Uterus (tissue), 4 donors: ENCODE results near the gene ZNF385C. TPM values are rescaled to one million over a fixed set of nuclear protein-coding genes. Genes with fewer than 3 reads are reported as not detected.

Experiments used
- DNase-seq, 2 donors: peaks; one replicate each; pipeline ENCODE4 v3.0.0-alpha.2; 2019 to 2020
- H3K27ac ChIP-seq, 2 donors: fragments of 200-600 bp; sonication (generic); 1 replicate in 1 of 2; 2 replicates in 1 of 2; pipeline ENCODE4 v1.5.1; 2016 to 2018
- H3K27me3 ChIP-seq, 2 donors: fragments of 200-600 bp; sonication (generic); one replicate each; pipeline ENCODE4 v1.5.1; 2018 to 2019; ENCODE audit warnings: control low read depth in 1 of 2
- H3K36me3 ChIP-seq, 2 donors: fragments of 200-600 bp; sonication (generic); one replicate each; pipeline ENCODE4 v1.5.1; 2019; ENCODE audit warnings: control low read depth in 1 of 2
- H3K4me1 ChIP-seq, 2 donors: fragments of 200-600 bp; sonication (generic); one replicate each; pipeline ENCODE4 v1.5.1; 2018 to 2019; ENCODE audit warnings: control low read depth in 1 of 2
- H3K4me3 ChIP-seq, 2 donors: fragments of 200-600 bp; sonication (generic); 1 replicate in 1 of 2; 2 replicates in 1 of 2; pipeline ENCODE4 v1.5.1; 2018 to 2019; ENCODE audit warnings: mild to moderate bottlenecking in 1 of 2
- H3K9me3 ChIP-seq, 2 donors: fragments of 200-600 bp; sonication (generic); one replicate each; pipeline ENCODE4 v1.5.1; 2019; ENCODE audit warnings: control low read depth in 1 of 2
- POLR2A ChIP-seq, 2 donors: fragments of 450-650 bp; IDR thresholded peaks; one replicate each; pipeline ENCODE4 v1.6.1; 2016; ENCODE audit warnings: antibody characterized with exemption in 2 of 2, mild to moderate bottlenecking in 1 of 2, moderate library complexity in 1 of 2
- intact Hi-C: fragments of 100-400 bp; cut with DNase I; formaldehyde crosslinking; loops from one replicate; pipeline ENCODE4 v1.15.1; 2023; ENCODE audit warnings: low total_unique reads
- total RNA-seq, 4 donors: library from RNA; depleted of rRNA in 3 of 4; stranded (reverse); fragments of >200 nt in 3 of 4; gene quantifications; one replicate each; pipeline versions ENCODE4 v1.1.0 to v1.2.4, GENCODE V29; 2014 to 2023
- TF ChIP-seq, protein P1 (sequence below), 4 experiments: fragments of 200-600 bp in 2 of 4; fragments of 450-650 bp in 2 of 4; sonication (generic) in 2 of 4; IDR thresholded peaks; one replicate each; pipeline ENCODE4 v1.5.1; 2016 to 2019; ENCODE audit warnings: antibody characterized with exemption in 4 of 4, mild to moderate bottlenecking in 2 of 4, moderate library complexity in 1 of 4
- donor health status: DM: yes; HTN: yes; CAD: no.

The ZNF385C gene
- total RNA-seq, 4 donors from 2014 or later: 0.48 to 1.0 TPM; not detected in 2

DNA sequence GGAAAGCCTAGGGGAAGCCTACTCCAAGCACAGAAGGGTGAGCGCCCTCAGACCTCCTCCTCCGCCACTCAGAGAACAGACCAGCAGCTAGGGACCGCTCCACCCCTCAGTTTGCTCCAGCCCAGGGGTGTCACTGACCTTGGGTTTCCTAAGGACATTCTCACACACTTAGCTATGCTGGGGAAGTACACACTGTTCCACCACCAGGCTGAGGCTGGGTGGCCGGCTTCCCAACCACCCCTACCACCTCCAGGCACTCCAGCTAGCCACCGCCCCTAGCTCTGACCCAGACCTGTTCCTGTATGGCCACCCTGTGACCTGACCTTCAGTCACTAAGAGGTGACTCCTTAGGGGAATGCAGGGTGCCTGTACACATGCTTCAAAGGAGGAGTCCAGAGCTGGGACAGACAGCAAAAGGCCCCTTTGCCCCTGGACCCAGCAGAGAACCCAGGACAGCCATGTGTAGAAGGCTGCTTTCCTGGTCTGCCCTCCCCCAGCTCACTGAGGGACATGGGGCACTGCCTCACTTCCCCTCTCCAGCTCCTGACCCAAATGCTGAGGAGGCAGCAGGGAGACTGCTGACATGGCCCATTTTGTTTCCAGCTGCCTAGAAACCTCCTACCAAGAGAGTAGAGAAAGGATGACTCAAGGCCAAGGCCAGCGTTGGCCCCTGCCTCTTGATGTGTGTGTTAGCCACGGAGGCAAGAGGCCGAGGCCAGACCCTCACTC is 31.0 kb upstream of the ZNF385C start:
- no peak overlapping the region for H3K4me3 ChIP-seq
- intact Hi-C loops: no loop called here
- no peaks in the 10 kb centered on the region for H3K9me3 ChIP-seq
- DNase-seq: peak in 1 of 2 donors; percentile 62
- H3K27ac ChIP-seq: peak overlapping the region; percentile 28 to 69
- H3K4me1 ChIP-seq: no peaks in the 10 kb centered on the region
- H3K27me3 ChIP-seq: no peaks in the 10 kb centered on the region
- TF ChIP-seq POLR2A (IDR thresholded peaks at IDR 0.05): no peak
- TF ChIP-seq, protein P1, sequence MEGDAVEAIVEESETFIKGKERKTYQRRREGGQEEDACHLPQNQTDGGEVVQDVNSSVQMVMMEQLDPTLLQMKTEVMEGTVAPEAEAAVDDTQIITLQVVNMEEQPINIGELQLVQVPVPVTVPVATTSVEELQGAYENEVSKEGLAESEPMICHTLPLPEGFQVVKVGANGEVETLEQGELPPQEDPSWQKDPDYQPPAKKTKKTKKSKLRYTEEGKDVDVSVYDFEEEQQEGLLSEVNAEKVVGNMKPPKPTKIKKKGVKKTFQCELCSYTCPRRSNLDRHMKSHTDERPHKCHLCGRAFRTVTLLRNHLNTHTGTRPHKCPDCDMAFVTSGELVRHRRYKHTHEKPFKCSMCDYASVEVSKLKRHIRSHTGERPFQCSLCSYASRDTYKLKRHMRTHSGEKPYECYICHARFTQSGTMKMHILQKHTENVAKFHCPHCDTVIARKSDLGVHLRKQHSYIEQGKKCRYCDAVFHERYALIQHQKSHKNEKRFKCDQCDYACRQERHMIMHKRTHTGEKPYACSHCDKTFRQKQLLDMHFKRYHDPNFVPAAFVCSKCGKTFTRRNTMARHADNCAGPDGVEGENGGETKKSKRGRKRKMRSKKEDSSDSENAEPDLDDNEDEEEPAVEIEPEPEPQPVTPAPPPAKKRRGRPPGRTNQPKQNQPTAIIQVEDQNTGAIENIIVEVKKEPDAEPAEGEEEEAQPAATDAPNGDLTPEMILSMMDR (IDR thresholded peaks at IDR 0.05): peak in 1 of 4 experiments; percentile 23
- H3K36me3 ChIP-seq: no peaks in the 10 kb centered on the region

DNA sequence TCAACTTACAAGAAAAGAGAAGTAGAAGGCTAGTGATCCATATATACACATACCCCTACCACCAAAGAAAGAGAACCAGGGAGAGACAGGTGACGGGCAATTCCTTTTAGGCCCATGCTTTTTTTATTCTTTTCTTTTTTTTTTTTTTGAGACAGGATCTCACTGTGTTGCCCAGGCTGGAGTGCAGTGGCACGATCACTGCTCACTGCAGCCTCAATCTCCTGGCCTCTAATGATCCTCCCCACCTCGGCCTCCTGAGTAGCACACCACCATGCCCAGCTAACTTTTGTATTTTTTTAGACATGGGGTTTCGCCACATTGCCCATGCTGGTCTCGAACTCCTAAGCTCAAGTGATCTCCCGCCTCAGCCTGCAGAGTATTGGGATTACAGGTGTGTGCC is 29.1 kb upstream of the ZNF385C start:
- no peak for TF ChIP-seq POLR2A (IDR thresholded peaks at IDR 0.05)
- TF ChIP-seq, protein P1 (IDR thresholded peaks at IDR 0.05): no peak
- Histone ChIP-seq H3K4me1 (peaks cover 0 to 1% of the 10 kb centered on the region in 2 donors), H3K9me3 (no peaks in the 10 kb centered on the region), H3K27ac (no peak overlapping the region), H3K4me3 (no peak overlapping the region), H3K36me3 (no peaks in the 10 kb centered on the region), H3K27me3 (no peaks in the 10 kb centered on the region)
- DNase-seq: no peak
- intact Hi-C loops: no loop called here

DNA sequence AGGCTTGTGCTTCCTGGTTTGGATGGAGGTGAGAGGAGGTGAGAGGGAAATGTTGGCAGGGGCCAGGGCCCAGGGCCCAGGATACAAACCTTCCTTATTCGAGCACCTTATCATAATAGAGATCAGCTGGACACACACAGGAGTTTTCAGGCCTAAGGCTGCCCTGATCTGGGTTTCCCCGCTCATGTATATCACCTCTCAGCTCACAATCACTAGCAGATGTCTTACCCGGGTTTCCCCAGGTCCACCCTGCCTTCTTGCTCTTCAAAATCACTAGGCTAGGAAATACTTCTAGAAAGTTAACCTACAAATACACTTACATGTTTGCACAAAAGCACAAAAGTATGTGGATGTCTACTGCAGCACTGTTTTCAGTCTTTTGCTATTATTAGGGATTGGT is 28.6 kb upstream of the ZNF385C start:
- Histone ChIP-seq H3K9me3 (no peaks in the 10 kb centered on the region), H3K4me3 (no peak overlapping the region), H3K4me1 (peaks cover 0 to 7% of the 10 kb centered on the region in 2 donors), H3K27ac (no peak overlapping the region), H3K27me3 (no peaks in the 10 kb centered on the region), H3K36me3 (no peaks in the 10 kb centered on the region)
- DNase-seq: no peak
- intact Hi-C loops: no loop called here
- TF ChIP-seq, protein P1 (IDR thresholded peaks at IDR 0.05): no peak
- no peak for TF ChIP-seq POLR2A (IDR thresholded peaks at IDR 0.05)

DNA sequence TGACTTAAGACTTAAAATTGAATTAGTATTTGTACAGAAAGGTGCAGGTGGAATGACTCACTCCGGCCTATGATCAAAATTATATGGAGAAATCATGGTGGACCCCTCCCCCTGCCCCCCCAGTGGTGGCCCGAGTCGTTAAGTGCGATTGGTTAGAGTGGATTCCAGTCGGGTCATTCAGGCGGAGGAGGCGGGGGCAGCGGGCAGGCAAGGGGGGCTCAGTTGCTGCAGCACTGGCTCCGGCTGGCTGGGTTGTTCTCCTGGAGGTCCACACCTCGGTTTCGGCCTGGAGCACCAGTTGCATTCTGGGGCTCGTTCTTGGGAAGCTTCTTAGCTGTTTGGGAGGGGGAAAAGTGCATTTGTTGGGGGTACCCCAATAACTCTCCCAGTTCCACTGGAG is 27.3 kb upstream of the ZNF385C start:
- Histone ChIP-seq H3K36me3 (no peaks in the 10 kb centered on the region), H3K4me1 (peaks cover 0 to 9% of the 10 kb centered on the region in 2 donors), H3K27ac (no peak overlapping the region), H3K4me3 (no peak overlapping the region), H3K27me3 (no peaks in the 10 kb centered on the region), H3K9me3 (no peaks in the 10 kb centered on the region)
- TF ChIP-seq, protein P1 (IDR thresholded peaks at IDR 0.05): no peak
- TF ChIP-seq POLR2A (IDR thresholded peaks at IDR 0.05): no peak
- no peak for DNase-seq
- intact Hi-C loops: no loop called here

DNA sequence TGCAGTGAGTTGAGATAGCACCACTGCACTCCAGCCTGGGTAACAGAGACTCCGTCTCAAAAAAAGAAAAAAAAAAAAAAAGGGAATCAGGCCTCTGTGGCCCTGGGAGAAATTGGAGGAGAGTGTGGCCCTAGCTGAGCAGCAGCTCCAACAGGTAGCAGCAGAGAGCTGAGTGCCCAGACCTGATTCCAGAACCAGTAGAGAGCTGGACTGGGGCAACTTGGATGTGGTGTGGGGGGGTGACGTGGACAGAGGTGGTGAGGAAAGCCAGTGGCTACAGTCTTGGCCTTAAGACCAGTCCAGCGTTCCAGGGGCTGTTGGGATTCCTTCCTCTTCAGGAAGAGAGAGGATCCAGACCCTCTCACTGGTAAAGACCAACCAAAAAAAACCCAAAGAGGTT is 26.0 kb upstream of the ZNF385C start:
- H3K4me1 ChIP-seq: peaks cover 0 to 9% of the 10 kb centered on the region in 2 donors
- TF ChIP-seq, protein P1 (IDR thresholded peaks at IDR 0.05): no peak
- TF ChIP-seq POLR2A (IDR thresholded peaks at IDR 0.05): no peak
- no peaks in the 10 kb centered on the region for H3K9me3 ChIP-seq
- no peak overlapping the region for H3K4me3 ChIP-seq
- DNase-seq: no peak
- intact Hi-C loops: no loop called here
- no peaks in the 10 kb centered on the region for H3K36me3 ChIP-seq
- H3K27me3 ChIP-seq: no peaks in the 10 kb centered on the region
- H3K27ac ChIP-seq: no peak overlapping the region
